Measurements from ENCODE around the gene CDH20.
A peak's percentile ranks its signal among the peaks of the same experiment; 100 is the strongest.

The CDH20 gene

GRCh38 chr18:61581578-61582201 is 248.5 kb downstream of the CDH20 start:
- DNase-seq: peak; percentile 31 to 93 (median 83)

- no peak for DNase-seq
These were observed 249.0 kb downstream of the CDH20 start for GRCh38 chr18:61582202-61582710.

GRCh38 chr18:61583548-61583947 is 250.3 kb downstream of the CDH20 start:
- DNase-seq: no peak

- DNase-seq: no peak
These were observed 254.6 kb downstream of the CDH20 start for GRCh38 chr18:61587865-61588264.

GRCh38 chr18:61589053-61589723 is 256.0 kb downstream of the CDH20 start:
- no peak for DNase-seq

- DNase-seq: no peak
These were observed 256.5 kb downstream of the CDH20 start for GRCh38 chr18:61589724-61590065.

- no peak for DNase-seq
These were observed 258.0 kb downstream of the CDH20 start for GRCh38 chr18:61591253-61591652.

GRCh38 chr18:61595615-61596251 is 262.5 kb downstream of the CDH20 start:
- DNase-seq: no peak

GRCh38 chr18:61596296-61596695 is 263.1 kb downstream of the CDH20 start:
- no peak for DNase-seq

- no peak for DNase-seq
These were observed 264.1 kb downstream of the CDH20 start for GRCh38 chr18:61597316-61597715.

GRCh38 chr18:61600422-61600821 is 267.2 kb downstream of the CDH20 start:
- no peak for DNase-seq

- DNase-seq: no peak
These were observed 269.6 kb downstream of the CDH20 start for GRCh38 chr18:61602836-61603235.
